HFFc6 (cell line): Measurements from ENCODE around the gene MYBPC1. TPM values are rescaled to one million over a fixed set of nuclear protein-coding genes. Genes with fewer than 3 reads are reported as not detected.

Experiments
- DNase-seq: peaks from one replicate; pipeline ENCODE4 v3.0.0-alpha.2; 2018
- H3K27ac Mint-ChIP-seq: 2 replicates; pipeline ENCODE4 v1.8.0; 2020; ENCODE audit warnings: mild to moderate bottlenecking, mixed read lengths
- H3K27me3 Mint-ChIP-seq: 2 replicates; pipeline ENCODE4 v1.8.0; 2021; ENCODE audit warnings: mild to moderate bottlenecking, moderate library complexity, mixed read lengths; ENCODE audit not compliant: insufficient read depth
- H3K36me3 Mint-ChIP-seq: 2 replicates; pipeline ENCODE4 v1.8.0; 2021; ENCODE audit warnings: low read depth, mixed read lengths
- H3K4me1 Mint-ChIP-seq: 2 replicates; pipeline ENCODE4 v1.8.0; 2020; ENCODE audit warnings: low read depth, mixed read lengths
- H3K4me3 Mint-ChIP-seq: 2 replicates; pipeline ENCODE4 v1.8.0; 2020; ENCODE audit warnings: mild to moderate bottlenecking, moderate library complexity, mixed read lengths
- H3K9me3 Mint-ChIP-seq: 2 replicates; pipeline ENCODE4 v1.8.0; 2020; ENCODE audit warnings: mild to moderate bottlenecking, mixed read lengths
- total RNA-seq, 6 experiments: library from RNA; stranded (reverse); fragmentation: NEBNext Ultra II Directional; extraction: Animal tissue kit (Norgen Biotek cat#: 25700); gene quantifications; 2 replicates in 1 of 6; 3 replicates in 5 of 6; pipeline ENCODE4 v1.2.3, GENCODE V29; 2021
- TF ChIP-seq, protein P1 (sequence below): fragments of 200-600 bp; sonication (generic); IDR thresholded peaks from 2 replicates; pipeline ENCODE4 v1.5.0; 2021; ENCODE audit warnings: antibody characterized with exemption, mild to moderate bottlenecking

MYBPC1 gene
- total RNA-seq, 6 experiments from 2014 or later, result not detected

DNA sequence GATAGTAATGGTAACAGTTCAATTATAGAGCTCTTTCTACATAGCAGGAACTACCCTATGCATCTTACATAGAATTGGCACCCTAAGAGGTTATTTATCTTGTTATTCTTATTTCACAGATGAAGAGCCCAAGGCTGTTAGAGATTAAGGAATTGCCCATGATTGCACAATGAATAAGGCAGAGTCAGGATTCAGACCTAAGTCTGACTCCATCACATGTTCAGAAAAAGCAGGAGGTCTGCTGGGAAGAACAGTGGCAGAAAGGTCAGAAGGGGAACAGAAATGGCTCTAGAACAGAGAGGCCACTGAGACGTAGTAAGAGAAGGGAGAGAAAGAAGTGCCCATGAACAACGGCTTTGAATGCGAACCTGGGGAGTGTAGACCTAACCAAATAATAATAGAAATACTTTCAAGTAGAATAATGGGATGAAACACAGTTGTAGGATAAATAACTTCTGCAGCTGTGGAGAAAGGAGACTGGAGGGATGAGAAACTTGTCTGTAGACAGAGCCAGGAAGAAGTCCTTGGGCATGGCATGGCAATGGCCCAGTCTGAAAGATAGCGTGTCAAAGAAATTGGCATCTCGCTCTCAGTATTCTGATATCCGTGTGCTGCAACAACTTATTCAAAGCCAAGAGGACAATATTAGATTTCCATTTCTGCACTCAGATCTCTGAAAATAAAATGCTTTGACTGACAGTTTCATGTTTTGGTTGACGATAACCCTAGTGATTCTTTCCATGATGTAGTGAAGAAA is 17.6 kb downstream of the MYBPC1 start:
- Mint-ChIP-seq H3K27me3 (no peaks in the 10 kb centered on the region), H3K27ac (no peak overlapping the region), H3K9me3 (no peaks in the 10 kb centered on the region), H3K4me3 (no peak overlapping the region), H3K4me1 (no peaks in the 10 kb centered on the region), H3K36me3 (no peaks in the 10 kb centered on the region)
- TF ChIP-seq, protein P1, sequence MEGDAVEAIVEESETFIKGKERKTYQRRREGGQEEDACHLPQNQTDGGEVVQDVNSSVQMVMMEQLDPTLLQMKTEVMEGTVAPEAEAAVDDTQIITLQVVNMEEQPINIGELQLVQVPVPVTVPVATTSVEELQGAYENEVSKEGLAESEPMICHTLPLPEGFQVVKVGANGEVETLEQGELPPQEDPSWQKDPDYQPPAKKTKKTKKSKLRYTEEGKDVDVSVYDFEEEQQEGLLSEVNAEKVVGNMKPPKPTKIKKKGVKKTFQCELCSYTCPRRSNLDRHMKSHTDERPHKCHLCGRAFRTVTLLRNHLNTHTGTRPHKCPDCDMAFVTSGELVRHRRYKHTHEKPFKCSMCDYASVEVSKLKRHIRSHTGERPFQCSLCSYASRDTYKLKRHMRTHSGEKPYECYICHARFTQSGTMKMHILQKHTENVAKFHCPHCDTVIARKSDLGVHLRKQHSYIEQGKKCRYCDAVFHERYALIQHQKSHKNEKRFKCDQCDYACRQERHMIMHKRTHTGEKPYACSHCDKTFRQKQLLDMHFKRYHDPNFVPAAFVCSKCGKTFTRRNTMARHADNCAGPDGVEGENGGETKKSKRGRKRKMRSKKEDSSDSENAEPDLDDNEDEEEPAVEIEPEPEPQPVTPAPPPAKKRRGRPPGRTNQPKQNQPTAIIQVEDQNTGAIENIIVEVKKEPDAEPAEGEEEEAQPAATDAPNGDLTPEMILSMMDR, result no peak
- no peak for DNase-seq

DNA sequence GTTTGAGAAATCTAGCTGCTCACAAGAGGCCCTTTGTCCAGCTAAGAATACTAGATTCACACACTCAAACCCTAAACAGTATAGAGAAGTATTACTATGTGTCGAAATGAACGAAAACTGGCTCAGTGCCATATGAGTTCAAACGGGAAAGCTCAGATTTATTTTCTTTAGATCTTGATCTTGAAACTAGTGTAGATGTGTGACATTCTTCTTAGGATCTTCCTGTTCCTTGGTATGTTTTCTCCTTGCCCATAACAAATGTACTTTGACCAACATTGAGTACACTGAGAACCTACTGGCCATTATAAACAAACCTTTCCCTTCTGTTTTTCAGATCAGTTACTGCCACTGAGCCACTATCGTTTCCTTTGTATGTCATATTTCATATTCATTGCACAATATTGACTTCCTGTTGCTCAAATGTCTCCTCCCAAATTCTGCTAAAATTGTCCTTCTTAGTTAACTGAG is 21.3 kb downstream of the MYBPC1 start:
- Mint-ChIP-seq H3K4me3 (no peak overlapping the region), H3K4me1 (no peaks in the 10 kb centered on the region), H3K9me3 (no peaks in the 10 kb centered on the region), H3K36me3 (no peaks in the 10 kb centered on the region), H3K27ac (no peak overlapping the region), H3K27me3 (no peaks in the 10 kb centered on the region)
- DNase-seq, result no peak
- TF ChIP-seq, protein P1, result no peak

DNA sequence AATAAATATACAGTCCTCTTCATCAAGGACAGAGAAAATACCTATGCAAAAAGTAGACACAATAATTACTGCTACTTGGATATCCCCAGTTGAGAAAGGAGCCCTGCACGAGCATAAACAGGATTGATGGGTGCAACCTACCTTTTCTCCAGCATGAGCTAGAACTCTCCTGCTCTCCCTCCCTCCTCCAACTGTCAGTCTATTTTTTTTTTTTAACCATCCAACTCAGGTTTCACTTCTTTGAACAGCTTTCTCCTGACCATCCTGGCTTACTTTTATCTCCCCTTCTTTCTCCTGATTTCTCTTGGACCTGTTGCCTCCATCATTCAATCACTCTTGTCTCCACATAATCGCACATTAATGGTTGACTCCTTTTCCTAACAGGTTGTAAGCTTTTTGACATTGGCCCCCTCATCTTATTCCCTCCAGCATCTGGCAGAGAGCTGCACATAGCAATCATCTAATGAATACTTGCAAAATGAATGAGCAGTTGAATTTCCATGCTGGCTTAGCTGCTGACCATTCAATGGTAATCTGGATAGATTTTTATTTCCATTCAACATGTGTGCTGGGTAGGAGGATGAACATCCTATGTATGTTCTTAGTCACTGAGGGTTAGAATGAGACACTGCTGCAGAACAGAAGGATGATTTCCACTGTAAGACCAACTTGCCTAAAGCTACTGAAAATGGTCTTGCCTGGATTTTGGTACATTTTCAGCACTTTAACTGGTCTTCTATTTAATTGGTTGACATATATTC is 24.4 kb downstream of the MYBPC1 start:
- no peak for DNase-seq
- H3K27ac Mint-ChIP-seq, result no peak overlapping the region

DNA sequence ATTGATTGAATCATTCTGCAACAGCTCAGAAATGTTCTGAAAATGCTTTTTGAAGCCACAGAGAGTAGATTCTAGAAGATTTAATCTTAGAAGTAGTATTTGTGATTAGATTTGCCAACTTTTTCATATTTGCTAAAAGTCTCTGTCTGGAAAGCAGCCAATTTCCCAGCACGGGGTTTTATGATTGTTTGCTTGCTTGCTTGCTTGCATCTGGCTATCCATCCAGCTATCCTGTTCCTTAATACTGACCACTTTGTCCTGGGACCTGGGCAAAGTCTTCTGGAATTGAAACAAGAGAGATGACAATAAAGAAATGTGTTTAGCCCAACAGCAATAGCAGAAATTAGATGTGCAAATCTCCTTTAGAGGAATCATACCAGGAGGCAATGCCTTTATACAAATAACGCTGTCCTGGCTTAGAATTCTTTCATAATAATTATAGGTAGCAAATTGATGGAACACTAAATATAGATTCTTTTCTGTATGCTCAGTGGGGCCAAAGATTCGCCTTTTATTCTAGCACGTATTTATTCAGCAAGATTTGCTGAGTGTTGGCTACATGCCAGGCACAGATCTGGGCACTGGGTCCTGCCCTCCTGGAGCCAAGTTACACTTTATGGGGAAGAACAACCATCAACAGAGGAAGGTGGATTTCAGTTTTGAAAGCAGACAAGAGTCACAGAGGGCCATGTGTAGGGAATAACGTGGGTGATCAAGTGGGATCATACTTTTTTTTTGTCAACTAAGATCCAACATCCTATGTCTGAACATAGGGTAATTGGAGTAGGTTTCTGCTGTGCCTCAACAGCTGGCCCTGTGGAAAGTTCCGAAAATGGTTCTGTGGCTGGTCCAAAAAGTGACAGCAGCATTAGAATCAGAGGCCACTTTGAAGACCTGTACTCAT is 25.3 kb downstream of the MYBPC1 start:
- no peaks in the 10 kb centered on the region for H3K27me3 Mint-ChIP-seq
- H3K4me1 Mint-ChIP-seq, result no peaks in the 10 kb centered on the region
- no peaks in the 10 kb centered on the region for H3K36me3 Mint-ChIP-seq
- no peak overlapping the region for H3K27ac Mint-ChIP-seq
- H3K4me3 Mint-ChIP-seq, result no peak overlapping the region
- no peaks in the 10 kb centered on the region for H3K9me3 Mint-ChIP-seq
- TF ChIP-seq, protein P1, result no peak
- DNase-seq, result no peak

More for the DNA sequence above, 24.4 kb downstream of the MYBPC1 start:
- Mint-ChIP-seq H3K27me3 (no peaks in the 10 kb centered on the region), H3K36me3 (no peaks in the 10 kb centered on the region), H3K4me1 (no peaks in the 10 kb centered on the region), H3K4me3 (no peak overlapping the region), H3K9me3 (no peaks in the 10 kb centered on the region)
- TF ChIP-seq, protein P1, result no peak

DNA sequence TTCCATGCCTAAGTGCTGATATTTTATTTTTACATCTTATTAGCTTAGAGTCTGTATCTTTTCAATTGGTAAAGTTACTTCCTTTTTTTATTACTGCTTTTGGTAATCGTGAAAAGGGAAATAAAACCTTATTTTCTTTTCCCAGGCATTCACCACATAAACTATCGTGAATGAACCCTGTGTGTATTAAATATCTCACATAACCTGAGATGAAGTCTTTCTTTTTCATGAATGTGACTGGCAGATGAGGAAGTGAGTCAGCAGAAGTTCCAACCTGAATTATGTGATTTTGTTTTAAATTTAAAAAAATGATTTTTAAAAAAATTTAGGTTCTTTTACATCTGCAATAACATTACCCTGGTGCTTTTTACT is 26.0 kb downstream of the MYBPC1 start:
- Mint-ChIP-seq H3K4me1 (no peaks in the 10 kb centered on the region), H3K36me3 (no peaks in the 10 kb centered on the region), H3K27me3 (no peaks in the 10 kb centered on the region), H3K4me3 (no peak overlapping the region), H3K9me3 (no peaks in the 10 kb centered on the region), H3K27ac (no peak overlapping the region)
- no peak for DNase-seq
- TF ChIP-seq, protein P1, result no peak
